ENCODE data around the gene FYCO1. TPM values are rescaled to one million over a fixed set of nuclear protein-coding genes. Genes with fewer than 3 reads are reported as not detected.

FYCO1 gene
- total RNA-seq, 1 experiment from 2014 or later, result 15.4 TPM

DNA sequence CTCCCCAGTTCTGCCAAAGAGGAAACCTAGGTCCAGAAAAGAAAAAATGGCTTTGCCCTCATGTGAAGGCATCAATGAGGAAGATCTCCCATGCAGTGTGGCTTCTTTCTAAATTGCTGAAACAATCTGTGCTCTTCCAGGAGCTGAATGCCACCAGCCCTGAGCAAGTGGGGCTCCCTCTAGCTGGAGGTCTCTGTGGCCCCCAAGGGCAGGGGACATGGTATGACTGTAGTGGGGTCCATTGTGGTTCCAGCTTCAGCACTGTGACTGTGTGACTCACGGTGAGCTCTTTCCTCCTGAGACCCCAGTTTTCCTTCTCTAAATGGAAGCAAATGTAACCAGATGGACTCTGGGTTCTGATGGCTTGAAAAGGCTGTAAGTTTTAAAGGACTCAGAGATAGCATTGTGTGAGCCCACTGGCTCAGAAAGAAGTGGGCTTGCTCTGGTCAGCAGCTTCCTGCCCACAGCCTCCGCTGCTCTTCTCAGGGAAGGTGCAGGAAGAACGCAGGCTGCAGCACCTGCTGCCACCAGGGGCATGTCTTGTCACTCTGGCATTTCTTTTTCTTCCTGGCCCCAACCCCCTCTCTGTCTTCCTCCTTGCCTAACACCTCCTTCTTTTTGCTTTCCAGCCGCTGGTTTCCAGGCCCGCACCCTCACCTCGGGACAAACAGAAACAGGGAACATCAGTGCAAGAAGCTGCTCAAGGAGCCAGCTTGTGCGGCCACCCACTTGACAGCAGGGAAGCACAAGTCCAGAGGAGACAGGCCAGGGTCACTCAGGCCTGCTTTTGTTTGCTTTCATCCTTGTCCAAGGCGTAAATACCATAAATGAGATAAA lies 58.2 kb downstream of the FYCO1 start:
- Histone ChIP-seq H3K4me2 (ENCODE audit: low read length) (no peak overlapping the region), H3K4me3 (ENCODE audit: low read length) (no peak overlapping the region), H3K27me3 (ENCODE audit: low read length) (no peaks in the 10 kb centered on the region), H3K9me3 (ENCODE audit: low read length) (no peaks in the 10 kb centered on the region), H3K27ac (ENCODE audit: low read length) (no peak overlapping the region), H3K36me3 (ENCODE audit: low read depth, low read length) (peaks cover 6% of the 10 kb centered on the region; the same call in 1 of the 2 replicates), H2AFZ (ENCODE audit: low read length) (no peak overlapping the region), H3F3A (ENCODE audit: low read length, unreplicated experiment) (no peaks in the 10 kb centered on the region), H3K9me2 (replicated peaks; ENCODE audit: low read length) (no peaks in the 10 kb centered on the region), H3K79me2 (ENCODE audit: low read length) (no peaks in the 10 kb centered on the region), H3K4me1 (ENCODE audit: insufficient read depth, low read length) (peaks cover 9% of the 10 kb centered on the region), H3K9ac (ENCODE audit: low read length) (no peak overlapping the region), H4K20me1 (ENCODE audit: low read length) (no peaks in the 10 kb centered on the region)
- no TSS peak for BruUV-seq (replicated peaks)
- intact Hi-C loops (cut with micrococcal nuclease), result loop anchor here (1.0 to 2.0 kb wide), 3 partner anchors 35 to 441 kb away; no protein-coding TSS in a partner anchor
- ChIA-PET POLR2A (ENCODE audit: unreplicated experiment) (no interaction called here), CTCF (interaction anchor here (0.5 to 0.6 kb wide), 2 partner anchors 107 to 139 kb away, joined by 3 to 5 read pairs; no protein-coding TSS in a partner anchor)
- ATAC-seq, result no peak
- DNase-seq, result no peak
- TF ChIP-seq, protein P1, sequence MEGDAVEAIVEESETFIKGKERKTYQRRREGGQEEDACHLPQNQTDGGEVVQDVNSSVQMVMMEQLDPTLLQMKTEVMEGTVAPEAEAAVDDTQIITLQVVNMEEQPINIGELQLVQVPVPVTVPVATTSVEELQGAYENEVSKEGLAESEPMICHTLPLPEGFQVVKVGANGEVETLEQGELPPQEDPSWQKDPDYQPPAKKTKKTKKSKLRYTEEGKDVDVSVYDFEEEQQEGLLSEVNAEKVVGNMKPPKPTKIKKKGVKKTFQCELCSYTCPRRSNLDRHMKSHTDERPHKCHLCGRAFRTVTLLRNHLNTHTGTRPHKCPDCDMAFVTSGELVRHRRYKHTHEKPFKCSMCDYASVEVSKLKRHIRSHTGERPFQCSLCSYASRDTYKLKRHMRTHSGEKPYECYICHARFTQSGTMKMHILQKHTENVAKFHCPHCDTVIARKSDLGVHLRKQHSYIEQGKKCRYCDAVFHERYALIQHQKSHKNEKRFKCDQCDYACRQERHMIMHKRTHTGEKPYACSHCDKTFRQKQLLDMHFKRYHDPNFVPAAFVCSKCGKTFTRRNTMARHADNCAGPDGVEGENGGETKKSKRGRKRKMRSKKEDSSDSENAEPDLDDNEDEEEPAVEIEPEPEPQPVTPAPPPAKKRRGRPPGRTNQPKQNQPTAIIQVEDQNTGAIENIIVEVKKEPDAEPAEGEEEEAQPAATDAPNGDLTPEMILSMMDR (conservative IDR thresholded peaks at IDR 0.05; ENCODE audit: low read depth, low read length), result no peak
- TF ChIP-seq EZH2phosphoT487 (IDR thresholded peaks at IDR 0.05; ENCODE audit: borderline replicate concordance, low read length), result no peak
- TF ChIP-seq EZH2 (IDR thresholded peaks at IDR 0.05; ENCODE audit: low read length, unreplicated experiment), result no peak

DNA sequence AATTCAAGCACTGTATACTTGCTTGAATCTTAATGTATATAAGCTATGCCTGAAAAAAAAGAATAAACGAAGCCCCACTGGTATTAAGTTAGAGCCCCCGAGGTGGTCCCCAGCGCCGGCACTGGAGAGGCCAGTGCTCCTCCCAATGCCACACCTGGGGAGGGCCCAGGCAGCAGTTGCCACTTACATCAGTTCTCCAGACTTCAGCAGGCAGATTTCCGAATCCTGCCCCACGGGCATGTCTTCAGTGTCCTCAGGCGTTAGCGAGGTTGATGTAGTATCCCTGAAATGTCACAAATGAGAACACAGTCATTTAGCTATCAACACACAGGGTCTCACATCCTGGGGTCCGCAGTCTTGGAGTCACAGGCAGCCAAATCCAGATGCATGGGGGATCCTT lies 59.4 kb downstream of the FYCO1 start:
- BruUV-seq (replicated peaks), result no TSS peak
- DNase-seq (no peak), ATAC-seq (no peak)
- Histone ChIP-seq H3K27me3 (ENCODE audit: low read length) (no peaks in the 10 kb centered on the region), H3K4me2 (ENCODE audit: low read length) (no peak overlapping the region), H3K9me2 (replicated peaks; ENCODE audit: low read length) (no peaks in the 10 kb centered on the region), H3F3A (ENCODE audit: low read length, unreplicated experiment) (no peaks in the 10 kb centered on the region), H3K36me3 (ENCODE audit: low read depth, low read length) (peaks cover 6% of the 10 kb centered on the region; the same call in 1 of the 2 replicates), H2AFZ (ENCODE audit: low read length) (no peak overlapping the region), H4K20me1 (ENCODE audit: low read length) (no peaks in the 10 kb centered on the region), H3K27ac (ENCODE audit: low read length) (no peak overlapping the region), H3K79me2 (ENCODE audit: low read length) (no peaks in the 10 kb centered on the region), H3K4me3 (ENCODE audit: low read length) (no peak overlapping the region), H3K4me1 (ENCODE audit: insufficient read depth, low read length) (peaks cover 9% of the 10 kb centered on the region), H3K9me3 (ENCODE audit: low read length) (no peaks in the 10 kb centered on the region), H3K9ac (ENCODE audit: low read length) (no peak overlapping the region)
- intact Hi-C loops (cut with micrococcal nuclease), result no loop called here
- ChIA-PET CTCF (no interaction called here), POLR2A (ENCODE audit: unreplicated experiment) (no interaction called here)
- no peak for TF ChIP-seq EZH2phosphoT487 (IDR thresholded peaks at IDR 0.05; ENCODE audit: borderline replicate concordance, low read length)
- TF ChIP-seq EZH2 (IDR thresholded peaks at IDR 0.05; ENCODE audit: low read length, unreplicated experiment), result no peak
- TF ChIP-seq, protein P1 (conservative IDR thresholded peaks at IDR 0.05; ENCODE audit: low read depth, low read length), result no peak

DNA sequence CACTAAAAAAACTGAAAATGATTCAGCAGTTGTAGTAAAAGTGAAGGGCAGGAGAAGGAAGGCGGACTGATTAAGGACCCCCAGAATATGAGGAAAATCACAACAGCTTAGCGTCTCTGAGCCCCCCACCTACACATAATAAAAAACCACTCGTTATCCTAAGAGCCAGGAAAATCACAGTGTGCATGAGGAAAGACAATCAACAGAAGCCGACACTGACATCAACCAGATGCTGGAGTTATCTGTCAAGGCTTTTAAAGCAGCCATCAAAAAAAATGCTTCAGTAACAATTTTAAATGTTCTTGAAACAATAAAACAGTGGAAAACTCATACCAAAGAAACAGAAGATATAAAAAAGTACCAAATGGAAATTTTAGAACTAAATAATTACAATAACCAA lies 62.0 kb downstream of the FYCO1 start:
- CTCF ChIA-PET, result no interaction called here
- H3K4me3 ChIP-seq (ENCODE audit: low read length), result no peak overlapping the region
- TF ChIP-seq EZH2phosphoT487 (IDR thresholded peaks at IDR 0.05; ENCODE audit: borderline replicate concordance, low read length) (no peak), EZH2 (IDR thresholded peaks at IDR 0.05; ENCODE audit: low read length, unreplicated experiment) (no peak)
- TF ChIP-seq, protein P1 (conservative IDR thresholded peaks at IDR 0.05; ENCODE audit: low read depth, low read length), result no peak

More for the DNA sequence above, 62.0 kb downstream of the FYCO1 start:
- Histone ChIP-seq H3K4me2 (ENCODE audit: low read length) (no peak overlapping the region), H3K79me2 (ENCODE audit: low read length) (no peaks in the 10 kb centered on the region), H3K27ac (ENCODE audit: low read length) (no peak overlapping the region), H3F3A (ENCODE audit: low read length, unreplicated experiment) (no peaks in the 10 kb centered on the region), H4K20me1 (ENCODE audit: low read length) (no peaks in the 10 kb centered on the region), H3K27me3 (ENCODE audit: low read length) (no peaks in the 10 kb centered on the region), H2AFZ (ENCODE audit: low read length) (no peak overlapping the region), H3K36me3 (ENCODE audit: low read depth, low read length) (peaks cover 18% of the 10 kb centered on the region), H3K4me1 (ENCODE audit: insufficient read depth, low read length) (no peaks in the 10 kb centered on the region), H3K9me2 (replicated peaks; ENCODE audit: low read length) (no peaks in the 10 kb centered on the region), H3K9me3 (ENCODE audit: low read length) (no peaks in the 10 kb centered on the region), H3K9ac (ENCODE audit: low read length) (no peak overlapping the region)
- ATAC-seq (no peak), DNase-seq (no peak)
- POLR2A ChIA-PET (ENCODE audit: unreplicated experiment), result no interaction called here
- intact Hi-C loops (cut with micrococcal nuclease), result no loop called here
- BruUV-seq (replicated peaks), result no TSS peak

All from PC-3 (cell line).